Smooth muscle cell (in vitro differentiated cells): ENCODE data around the gene DENND1B. TPM values are rescaled to one million over a fixed set of nuclear protein-coding genes. Genes with fewer than 3 reads are reported as not detected.

Source experiments
- DNase-seq: peaks from one replicate; lab custom pipeline; 2025; ENCODE audit not compliant: unreplicated experiment; lab: John Stamatoyannopoulos, UW
- H2AFZ ChIP-seq: fragments of 200-600 bp; sonication (generic); 2 replicates; pipeline ENCODE4 v1.6.0; 2016; ENCODE audit warnings: antibody characterized with exemption, low read depth, mild to moderate bottlenecking
- H3F3A ChIP-seq: fragments of 200-600 bp; sonication (generic); 2 replicates; pipeline ENCODE4 v1.6.0; 2017; ENCODE audit warnings: antibody characterized with exemption, low read depth
- H3K27ac ChIP-seq: fragments of 200-600 bp; sonication (generic); 2 replicates; pipeline ENCODE4 v1.5.1; 2016; ENCODE audit warnings: low read depth, mild to moderate bottlenecking
- H3K27me3 ChIP-seq: fragments of 200-600 bp; sonication (generic); 2 replicates; pipeline ENCODE4 v1.6.1; 2016; ENCODE audit warnings: low read depth, mild to moderate bottlenecking
- H3K36me3 ChIP-seq: fragments of 200-600 bp; sonication (generic); 2 replicates; pipeline ENCODE4 v1.5.1; 2016; ENCODE audit warnings: low read depth
- H3K4me1 ChIP-seq: fragments of 200-600 bp; sonication (generic); 2 replicates; pipeline ENCODE4 v1.5.1; 2016; ENCODE audit warnings: low read depth
- H3K4me2 ChIP-seq: fragments of 200-600 bp; sonication (generic); 2 replicates; pipeline ENCODE4 v1.6.0; 2016; ENCODE audit warnings: mild to moderate bottlenecking
- H3K4me3 ChIP-seq: fragments of 200-600 bp; sonication (generic); 2 replicates; pipeline ENCODE4 v1.5.1; 2016; ENCODE audit warnings: mild to moderate bottlenecking
- H3K79me2 ChIP-seq: fragments of 200-600 bp; sonication (generic); 2 replicates; pipeline ENCODE4 v1.6.0; 2016; ENCODE audit warnings: low read depth, mild to moderate bottlenecking
- H3K9ac ChIP-seq: fragments of 200-600 bp; sonication (generic); 2 replicates; pipeline ENCODE4 v1.6.0; 2016; ENCODE audit warnings: low read depth
- H3K9me3 ChIP-seq: fragments of 200-600 bp; sonication (generic); replicated peaks from 2 replicates; pipeline ENCODE4 v1.5.1; 2016; ENCODE audit warnings: low read depth
- H4K20me1 ChIP-seq: fragments of 200-600 bp; sonication (generic); 2 replicates; pipeline ENCODE4 v1.6.0; 2016; ENCODE audit warnings: low read depth
- CTCF ChIP-seq: fragments of 200-600 bp; sonication (generic); IDR thresholded peaks from 2 replicates; pipeline ENCODE4 v1.5.1; 2017; ENCODE audit warnings: borderline replicate concordance, mild to moderate bottlenecking, antibody characterized with exemption; ENCODE audit not compliant: insufficient read depth, poor library complexity, severe bottlenecking
- WGBS: methylation state at CpG from one replicate; pipeline ENCODE4 v1.1.7; 2016; ENCODE audit warnings: low lambda C conversion rate; 5-methylcytosine and 5-hydroxymethylcytosine counted together
- polyA plus RNA-seq: library from polyadenylated mRNA; unstranded; fragments of >200 nt; fragmentation: Nextera tagmentation; extraction: Ambion mirVana; gene quantifications from 2 replicates; pipeline ENCODE4 v1.2.1, GENCODE V29; 2016
- total RNA-seq: library from RNA; depleted of rRNA; stranded (reverse); fragments of >200 nt; gene quantifications from 2 replicates; pipeline ENCODE4 v1.2.3, GENCODE V29; 2014

The DENND1B gene
- total and polyA plus RNA-seq, 2 experiments from 2014 or later, result 7.5 to 22.0 TPM

GRCh38 chr1:197468543-197469175, 306.6 kb downstream of the DENND1B start:
- Histone ChIP-seq H4K20me1 (no peaks in the 10 kb centered on the region), H3K36me3 (no peaks in the 10 kb centered on the region), H3K4me3 (no peak overlapping the region), H3K79me2 (no peaks in the 10 kb centered on the region), H3K4me2 (no peak overlapping the region), H3K9ac (no peak overlapping the region), H2AFZ (no peak overlapping the region), H3K4me1 (peaks cover 13% of the 10 kb centered on the region), H3K27ac (no peak overlapping the region), H3K27me3 (no peaks in the 10 kb centered on the region), H3F3A (no peaks in the 10 kb centered on the region), H3K9me3 (no peaks in the 10 kb centered on the region)
- 93% methylated on average over 9 of the region's 9 CpGs for whole genome bisulfite sequencing
- TF ChIP-seq CTCF, result no peak
- no peak for DNase-seq

- H3F3A ChIP-seq, result no peaks in the 10 kb centered on the region
- no peaks in the 10 kb centered on the region for H3K9me3 ChIP-seq
- H3K4me2 ChIP-seq, result no peak overlapping the region
- H3K4me3 ChIP-seq, result no peak overlapping the region
- TF ChIP-seq CTCF, result no peak
- H3K79me2 ChIP-seq, result no peaks in the 10 kb centered on the region
- H3K27me3 ChIP-seq, result no peaks in the 10 kb centered on the region
- H4K20me1 ChIP-seq, result no peaks in the 10 kb centered on the region
- WGBS, result 72% methylated on average over 1 of the region's 1 CpG
- no peak overlapping the region for H2AFZ ChIP-seq
- H3K4me1 ChIP-seq, result peaks cover 13% of the 10 kb centered on the region
- DNase-seq, result no peak
- no peak overlapping the region for H3K27ac ChIP-seq
- no peak overlapping the region for H3K9ac ChIP-seq
- no peaks in the 10 kb centered on the region for H3K36me3 ChIP-seq
Observed at GRCh38 chr1:197467881-197468280, 307.4 kb downstream of the DENND1B start.

GRCh38 chr1:197466813-197467212, 308.5 kb downstream of the DENND1B start:
- no peaks in the 10 kb centered on the region for H3K79me2 ChIP-seq
- H4K20me1 ChIP-seq, result no peaks in the 10 kb centered on the region
- DNase-seq, result no peak
- H3K27ac ChIP-seq, result no peak overlapping the region
- no peak overlapping the region for H3K4me2 ChIP-seq
- no peak overlapping the region for H3K4me3 ChIP-seq
- no peaks in the 10 kb centered on the region for H3F3A ChIP-seq
- H3K9ac ChIP-seq, result no peak overlapping the region
- peaks cover 13% of the 10 kb centered on the region for H3K4me1 ChIP-seq
- no peaks in the 10 kb centered on the region for H3K9me3 ChIP-seq
- no peak overlapping the region for H2AFZ ChIP-seq
- WGBS, result 88% methylated on average over 3 of the region's 3 CpGs
- TF ChIP-seq CTCF, result no peak
- no peaks in the 10 kb centered on the region for H3K27me3 ChIP-seq
- H3K36me3 ChIP-seq, result no peaks in the 10 kb centered on the region

- no peak for TF ChIP-seq CTCF
- Histone ChIP-seq H3K9me3 (no peaks in the 10 kb centered on the region), H4K20me1 (no peaks in the 10 kb centered on the region), H2AFZ (no peak overlapping the region), H3K79me2 (no peaks in the 10 kb centered on the region), H3K4me1 (peaks cover 5% of the 10 kb centered on the region), H3F3A (no peaks in the 10 kb centered on the region), H3K4me2 (no peak overlapping the region), H3K9ac (no peak overlapping the region), H3K27ac (no peak overlapping the region), H3K36me3 (no peaks in the 10 kb centered on the region), H3K27me3 (no peaks in the 10 kb centered on the region), H3K4me3 (no peak overlapping the region)
- 93% methylated on average over 3 of the region's 3 CpGs for WGBS
- no peak for DNase-seq
Observed at GRCh38 chr1:197465528-197466327, 309.6 kb downstream of the DENND1B start.
